GM10248 (cell line): ENCODE data around the gene VPS39.

Experiments used
- CTCF ChIA-PET: fragments of 300-600 bp; sonication (Branson Sonifier 250); formaldehyde crosslinking; extraction: SDS; loops from one replicate; lab custom pipeline; 2021; ENCODE audit warnings: antibody characterized with exemption; lab: Yijun Ruan, JAX
- POLR2A ChIA-PET: fragments of 350-650 bp; sonication (Branson Sonifier 250); formaldehyde crosslinking; extraction: SDS; loops from one replicate; lab custom pipeline; 2020; ENCODE audit warnings: antibody characterized with exemption; lab: Yijun Ruan, JAX
- DNase-seq: peaks from one replicate; pipeline ENCODE4 v3.0.0; 2012; ENCODE audit errors: extremely low spot score
- TF ChIP-seq, protein P1 (sequence below): IDR thresholded peaks from 2 replicates; pipeline ENCODE4 v1.5.1; 2012; ENCODE audit warnings: mild to moderate bottlenecking, low read depth; ENCODE audit errors: extremely low read depth, missing control alignments, control extremely low read depth

The VPS39 gene

DNA sequence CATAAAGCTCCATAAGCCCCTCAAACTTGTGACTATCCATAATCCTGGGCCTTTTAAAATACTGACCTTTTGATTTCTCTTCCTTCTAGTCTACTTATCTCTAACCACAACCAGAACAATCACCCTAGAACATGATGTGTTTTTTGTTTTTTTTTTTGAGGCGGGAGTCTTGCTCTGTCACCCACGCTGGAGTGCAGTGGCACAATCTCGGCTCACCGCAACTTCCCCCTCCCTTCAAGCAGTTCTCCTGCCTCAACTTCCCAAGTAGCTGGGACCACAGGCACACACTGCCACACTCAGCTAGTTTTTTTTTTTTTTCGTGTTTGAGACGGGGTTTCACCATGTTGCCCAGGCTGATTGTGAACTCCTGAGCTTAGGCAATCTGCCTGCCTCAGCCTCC lies 25.1 kb downstream of the VPS39 start:
- POLR2A ChIA-PET: interaction anchor here (0.5 kb wide), 1 partner anchor 322 kb away, joined by 5 read pairs; no protein-coding TSS in a partner anchor
- CTCF ChIA-PET: no interaction called here
- TF ChIP-seq, protein P1, sequence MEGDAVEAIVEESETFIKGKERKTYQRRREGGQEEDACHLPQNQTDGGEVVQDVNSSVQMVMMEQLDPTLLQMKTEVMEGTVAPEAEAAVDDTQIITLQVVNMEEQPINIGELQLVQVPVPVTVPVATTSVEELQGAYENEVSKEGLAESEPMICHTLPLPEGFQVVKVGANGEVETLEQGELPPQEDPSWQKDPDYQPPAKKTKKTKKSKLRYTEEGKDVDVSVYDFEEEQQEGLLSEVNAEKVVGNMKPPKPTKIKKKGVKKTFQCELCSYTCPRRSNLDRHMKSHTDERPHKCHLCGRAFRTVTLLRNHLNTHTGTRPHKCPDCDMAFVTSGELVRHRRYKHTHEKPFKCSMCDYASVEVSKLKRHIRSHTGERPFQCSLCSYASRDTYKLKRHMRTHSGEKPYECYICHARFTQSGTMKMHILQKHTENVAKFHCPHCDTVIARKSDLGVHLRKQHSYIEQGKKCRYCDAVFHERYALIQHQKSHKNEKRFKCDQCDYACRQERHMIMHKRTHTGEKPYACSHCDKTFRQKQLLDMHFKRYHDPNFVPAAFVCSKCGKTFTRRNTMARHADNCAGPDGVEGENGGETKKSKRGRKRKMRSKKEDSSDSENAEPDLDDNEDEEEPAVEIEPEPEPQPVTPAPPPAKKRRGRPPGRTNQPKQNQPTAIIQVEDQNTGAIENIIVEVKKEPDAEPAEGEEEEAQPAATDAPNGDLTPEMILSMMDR: no peak
- no peak for DNase-seq

DNA sequence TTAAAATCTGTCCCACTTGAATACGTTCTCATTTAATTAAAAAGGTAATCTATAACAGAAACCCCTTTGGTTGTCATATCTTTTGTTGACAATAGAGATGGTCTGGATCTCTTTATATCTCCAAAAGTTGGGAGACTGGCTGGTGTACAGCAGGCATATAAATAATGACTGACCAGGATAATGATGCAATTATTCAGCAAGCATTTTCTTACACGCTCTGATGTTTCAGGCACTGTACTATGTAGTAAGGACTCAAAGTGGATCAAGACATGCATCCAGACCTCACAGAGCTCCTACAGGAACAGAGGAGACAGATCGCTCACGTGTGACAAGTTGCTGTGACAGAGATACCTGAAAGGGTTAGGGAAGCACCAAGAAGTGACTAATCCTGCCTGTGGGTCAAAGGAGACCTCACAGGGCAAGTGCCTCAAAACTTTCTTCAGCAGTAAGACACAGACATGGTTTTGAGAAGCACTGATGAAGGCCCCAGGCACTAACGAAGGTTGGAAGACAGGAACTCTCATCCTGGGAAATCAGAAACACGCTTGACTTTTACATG lies 25.7 kb downstream of the VPS39 start:
- TF ChIP-seq, protein P1: no peak
- CTCF ChIA-PET: no interaction called here
- POLR2A ChIA-PET: interaction anchor here (0.5 kb wide), 1 partner anchor 323 kb away, joined by 5 read pairs; no protein-coding TSS in a partner anchor
- DNase-seq: no peak

DNA sequence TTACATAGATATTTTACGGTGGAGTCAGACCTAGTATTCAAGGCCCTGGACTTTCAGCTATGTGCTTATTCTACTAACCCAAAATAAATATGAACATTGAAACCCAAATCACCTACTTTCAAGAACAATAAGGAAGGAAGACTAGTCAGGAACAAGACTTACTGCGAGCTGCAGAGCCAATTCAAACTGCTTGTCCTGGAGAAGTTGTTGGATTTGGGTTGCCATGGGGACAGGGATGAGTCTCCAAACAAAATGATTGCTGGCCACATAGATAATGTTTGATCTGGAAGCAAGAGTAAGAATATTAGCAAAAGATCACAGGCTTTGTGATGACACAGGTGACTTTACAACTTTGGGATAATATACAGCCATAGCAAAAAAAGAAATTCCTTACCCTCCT lies 30.0 kb downstream of the VPS39 start:
- TF ChIP-seq, protein P1: no peak
- POLR2A ChIA-PET: no interaction called here
- DNase-seq: no peak
- CTCF ChIA-PET: no interaction called here

DNA sequence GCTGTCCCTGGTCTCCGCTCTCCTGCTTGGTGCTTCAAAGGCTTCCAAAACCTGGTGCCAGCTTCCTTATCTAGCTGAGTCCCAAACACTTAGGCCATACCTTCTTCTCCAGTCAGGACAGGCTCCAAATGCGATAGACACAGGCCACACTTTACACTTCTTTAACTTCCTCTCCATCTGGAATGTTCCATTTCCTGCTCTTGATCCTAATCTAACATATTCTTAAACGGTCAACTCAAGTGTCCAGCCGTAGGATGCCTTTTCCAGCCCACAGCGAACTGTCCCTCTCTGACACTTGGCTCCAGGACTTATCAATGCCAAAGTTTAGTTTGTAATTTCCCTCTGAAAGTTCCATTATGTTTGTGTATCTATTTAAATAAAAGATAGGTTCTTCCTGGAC lies 32.4 kb downstream of the VPS39 start:
- no peak for DNase-seq
- TF ChIP-seq, protein P1: no peak
- ChIA-PET POLR2A (no interaction called here), CTCF (interaction anchor here (0.9 to 1.9 kb wide), 3 partner anchors 57 to 474 kb away, joined by 3 to 5 read pairs (median 3); no protein-coding TSS in a partner anchor)

DNA sequence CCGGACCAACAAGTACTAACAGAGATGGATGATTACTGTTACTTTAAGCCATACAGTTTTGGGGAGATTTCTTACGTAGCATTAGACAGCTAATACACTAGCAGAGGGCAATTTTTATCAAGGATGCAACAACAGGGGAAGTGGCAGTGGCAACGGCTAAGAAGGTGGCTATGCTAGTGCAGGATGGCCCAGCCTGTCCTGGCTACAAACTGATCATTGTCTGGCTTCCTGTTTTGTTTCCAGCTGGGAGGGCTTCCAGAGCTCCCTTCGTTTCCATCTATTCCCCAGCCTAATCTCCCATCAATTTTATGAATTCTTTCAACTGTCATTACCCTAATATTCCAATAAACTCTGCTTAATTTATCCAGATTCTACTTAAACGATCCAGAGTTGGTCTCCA lies 35.6 kb downstream of the VPS39 start:
- ChIA-PET POLR2A (no interaction called here), CTCF (interaction anchor here (0.8 to 1.4 kb wide), 3 partner anchors 13 to 34 kb away, joined by 3 read pairs; no protein-coding TSS in a partner anchor)
- DNase-seq: no peak

DNA sequence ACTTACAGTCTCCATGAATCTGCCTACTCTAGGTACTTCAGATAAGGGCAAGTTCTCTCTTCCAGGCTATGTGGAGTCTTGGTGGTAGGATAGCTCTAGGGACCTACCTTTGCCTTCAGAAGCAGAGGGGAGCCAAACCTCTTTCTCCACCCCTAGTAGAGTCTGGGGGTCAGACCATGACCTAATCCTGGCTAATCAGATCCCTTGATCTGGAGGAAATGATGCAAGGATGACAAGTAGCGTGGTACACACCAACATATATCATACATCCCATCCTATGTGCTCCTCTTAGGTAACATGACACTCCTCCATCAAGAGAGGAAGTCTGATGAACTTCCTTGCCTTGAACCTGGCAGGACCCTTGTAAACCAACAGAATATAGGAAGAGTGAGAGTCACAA lies 36.3 kb downstream of the VPS39 start:
- TF ChIP-seq, protein P1: no peak
- CTCF ChIA-PET: interaction anchor here (0.8 to 1.3 kb wide), 2 partner anchors 13 to 23 kb away, joined by 3 read pairs; no protein-coding TSS in a partner anchor
- DNase-seq: no peak
- POLR2A ChIA-PET: no interaction called here

More for the DNA sequence above, 35.6 kb downstream of the VPS39 start:
- TF ChIP-seq, protein P1: no peak
